Body of pancreas (tissue), 4 donors: ENCODE results near the gene TOP3B.

Source experiments
- CTCF ChIP-seq, 7 experiments: fragments of 450-650 bp in 4 of 7; fragments of 200-600 bp in 3 of 7; sonication (generic) in 3 of 7; IDR thresholded peaks; one replicate each; pipeline ENCODE4 v1.5.1; 2016 to 2019; ENCODE audit warnings: antibody characterized with exemption in 7 of 7
- POLR2A ChIP-seq, 3 donors: fragments of 450-650 bp; IDR thresholded peaks; one replicate each; pipeline ENCODE4 v1.6.1; 2016; ENCODE audit warnings: antibody characterized with exemption in 3 of 3, mild to moderate bottlenecking in 2 of 3

- TF ChIP-seq CTCF (IDR thresholded peaks at IDR 0.05) (no peak), POLR2A (IDR thresholded peaks at IDR 0.05) (no peak)
These were observed 37.7 kb downstream of the TOP3B start for GRCh38 chr22:21944871-21945270.
